H1 (cell line): ENCODE measurements around the gene SBF2. TPM values are rescaled to one million over a fixed set of nuclear protein-coding genes. Genes with fewer than 3 reads are reported as not detected.

Source experiments
- CTCF ChIA-PET: fragments of 300-600 bp; sonication (Branson Sonifier 250); formaldehyde crosslinking; loops from one replicate; lab custom pipeline; 2021; ENCODE audit not compliant: partially characterized antibody; lab: Charles Lee
- POLR2A ChIA-PET: fragments of 300-600 bp; sonication (Branson Sonifier 250); formaldehyde crosslinking; loops from one replicate; lab custom pipeline; 2021; ENCODE audit warnings: inconsistent platforms; ENCODE audit not compliant: partially characterized antibody; lab: Charles Lee
- DNase-seq, 2 experiments: peaks; one replicate each; pipeline versions ENCODE4 v3.0.0 to v3.0.0-alpha.2; 2010 to 2022; ENCODE audit warnings: low spot score in 2 of 2, low read depth in 1 of 2, mixed read lengths in 1 of 2
- FAIRE-seq: peaks from 2 replicates; lab custom pipeline; 2011; peaks lifted over from hg19 to GRCh38; lab: Jason Lieb, UNC
- H2AFZ ChIP-seq: 2 replicates; pipeline ENCODE4 v1.8.1; 2012; ENCODE audit warnings: low read length, inconsistent platforms
- H2AK5ac ChIP-seq: 2 replicates; pipeline ENCODE4 v1.6.1; 2013; ENCODE audit warnings: low read depth, low read length
- H2BK120ac ChIP-seq: replicated peaks from 2 replicates; pipeline ENCODE3; 2013; ENCODE audit warnings: low read depth, low read length, inconsistent platforms
- H2BK12ac ChIP-seq: 2 replicates; pipeline ENCODE4 v1.6.1; 2013; ENCODE audit warnings: low read depth, low read length
- H2BK15ac ChIP-seq: 2 replicates; pipeline ENCODE4 v1.6.1; 2013; ENCODE audit warnings: low read length
- H2BK20ac ChIP-seq: 2 replicates; pipeline ENCODE4 v1.6.1; 2013; ENCODE audit warnings: low read length
- H2BK5ac ChIP-seq: 2 replicates; pipeline ENCODE4 v1.6.1; 2013; ENCODE audit warnings: low read depth, low read length
- H3K14ac ChIP-seq: 2 replicates; pipeline ENCODE4 v1.6.1; 2013; ENCODE audit warnings: inconsistent platforms; ENCODE audit not compliant: insufficient read length
- H3K18ac ChIP-seq: 2 replicates; pipeline ENCODE4 v1.6.1; 2013; ENCODE audit warnings: low read length; ENCODE audit errors: extremely low read depth
- H3K23ac ChIP-seq: 2 replicates; pipeline ENCODE4 v1.6.1; 2013; ENCODE audit warnings: inconsistent platforms; ENCODE audit not compliant: insufficient read length
- H3K23me2 ChIP-seq: 2 replicates; pipeline ENCODE4 v1.6.1; 2013; ENCODE audit warnings: low read depth, low read length
- H3K27ac ChIP-seq: 2 replicates; pipeline ENCODE4 v1.6.1; 2011; ENCODE audit warnings: low read depth, low read length, inconsistent platforms
- H3K27me3 ChIP-seq, 4 experiments: replicated peaks in 1 of 4; 1 replicate in 1 of 4; 2 replicates in 3 of 4; pipeline versions ENCODE4 v1.6.1 to v1.8.1; 2011 to 2013; ENCODE audit warnings: low read length in 3 of 4, mild to moderate bottlenecking in 3 of 4, inconsistent platforms in 2 of 4, mixed read lengths in 2 of 4, moderate library complexity in 1 of 4; ENCODE audit not compliant: control insufficient read depth in 3 of 4, insufficient read depth in 3 of 4; ENCODE audit errors: extremely low read depth in 1 of 4
- H3K36me3 ChIP-seq, 4 experiments: 2 replicates each; pipeline versions ENCODE4 v1.6.1 to v1.8.1; 2011 to 2013; ENCODE audit warnings: mild to moderate bottlenecking in 4 of 4, low read length in 3 of 4, moderate library complexity in 2 of 4, control low read depth in 1 of 4, inconsistent platforms in 1 of 4; ENCODE audit not compliant: insufficient read depth in 4 of 4, control insufficient read depth in 2 of 4
- H3K4ac ChIP-seq: replicated peaks from 2 replicates; pipeline ENCODE3; 2013; ENCODE audit warnings: low read length, low read depth, mixed read lengths, inconsistent platforms; ENCODE audit not compliant: insufficient read length
- H3K4me1 ChIP-seq, 4 experiments: replicated peaks in 1 of 4; 1 replicate in 1 of 4; 2 replicates in 3 of 4; pipeline versions ENCODE4 v1.6.1 to v1.8.1; 2011 to 2013; ENCODE audit warnings: low read length in 3 of 4, inconsistent platforms in 2 of 4, mixed read lengths in 1 of 4; ENCODE audit not compliant: insufficient read depth in 4 of 4, control insufficient read depth in 3 of 4
- H3K4me2 ChIP-seq, 2 experiments: 2 replicates each; pipeline versions ENCODE4 v1.6.1 to v1.8.1; 2011 to 2013; ENCODE audit warnings: low read depth in 2 of 2, low read length in 2 of 2, control low read depth in 1 of 2, inconsistent platforms in 1 of 2, mild to moderate bottlenecking in 1 of 2; ENCODE audit not compliant: insufficient read depth in 1 of 2
- H3K4me3 ChIP-seq, 4 experiments: fragments of 200-600, 300-600 bp in 1 of 4; sonication (generic), shearing (Covaris generic), sonication (Bioruptor Twin) in 1 of 4; 2 replicates each; pipeline versions ENCODE4 v1.5.1 to v1.8.1; 2011 to 2016; ENCODE audit warnings: low read length in 4 of 4, low read depth in 3 of 4, control low read depth in 2 of 4, inconsistent platforms in 2 of 4, mild to moderate bottlenecking in 2 of 4, mixed read lengths in 1 of 4, moderate library complexity in 1 of 4; ENCODE audit not compliant: insufficient read depth in 2 of 4; ENCODE audit errors: extremely low read depth in 1 of 4
- H3K56ac ChIP-seq: replicated peaks from 2 replicates; pipeline ENCODE3; 2013; ENCODE audit warnings: low read depth, mild to moderate bottlenecking, mixed read lengths, low read length, inconsistent platforms; ENCODE audit not compliant: insufficient read length
- H3K79me1 ChIP-seq: 2 replicates; pipeline ENCODE4 v1.6.1; 2013; ENCODE audit warnings: low read depth, low read length, control low read depth
- H3K79me2 ChIP-seq, 2 experiments: 2 replicates each; pipeline versions ENCODE4 v1.6.1 to v1.8.1; 2012 to 2013; ENCODE audit warnings: low read length in 2 of 2, mild to moderate bottlenecking in 2 of 2, inconsistent platforms in 1 of 2; ENCODE audit not compliant: insufficient read depth in 2 of 2, control insufficient read depth in 1 of 2
- H3K9ac ChIP-seq, 4 experiments: replicated peaks in 1 of 4; 1 replicate in 1 of 4; 2 replicates in 3 of 4; pipeline versions ENCODE4 v1.6.1 to v1.8.1; 2011 to 2013; ENCODE audit warnings: low read depth in 3 of 4, low read length in 3 of 4, control low read depth in 2 of 4, mild to moderate bottlenecking in 2 of 4, moderate library complexity in 2 of 4, inconsistent platforms in 1 of 4; ENCODE audit errors: extremely low read depth in 1 of 4
- H3K9me3 ChIP-seq, 2 experiments: 2 replicates each; pipeline versions ENCODE4 v1.6.1 to v1.8.1; 2012 to 2013; ENCODE audit warnings: mild to moderate bottlenecking in 2 of 2, moderate library complexity in 2 of 2, control low read depth in 1 of 2, inconsistent platforms in 1 of 2, low read depth in 1 of 2, low read length in 1 of 2, mixed read lengths in 1 of 2; ENCODE audit not compliant: insufficient read depth in 2 of 2
- H4K20me1 ChIP-seq, 2 experiments: replicated peaks in 1 of 2; 2 replicates each; pipeline versions ENCODE3 to v1.8.1; 2011 to 2013; ENCODE audit warnings: inconsistent platforms in 2 of 2, low read length in 2 of 2, mild to moderate bottlenecking in 1 of 2; ENCODE audit not compliant: insufficient read depth in 2 of 2, control insufficient read depth in 1 of 2
- H4K5ac ChIP-seq: 2 replicates; pipeline ENCODE4 v1.6.1; 2013; ENCODE audit warnings: low read length, low read depth, mixed read lengths, inconsistent platforms; ENCODE audit not compliant: insufficient read length
- H4K8ac ChIP-seq: 2 replicates; pipeline ENCODE4 v1.8.0; 2013; ENCODE audit warnings: mild to moderate bottlenecking, moderate library complexity, low read length, inconsistent platforms; ENCODE audit not compliant: insufficient read depth; ENCODE audit errors: extremely low read depth
- H4K91ac ChIP-seq: replicated peaks from 2 replicates; pipeline ENCODE3; 2013; ENCODE audit warnings: low read length, mixed read lengths, inconsistent platforms; ENCODE audit not compliant: insufficient read length
- CBX8 ChIP-seq: fragments of 300-800, 300-1000 bp; sonication (generic); IDR thresholded peaks from 2 replicates; pipeline ENCODE4 v1.7.1; 2016; ENCODE audit warnings: low read depth, low read length, borderline replicate concordance
- CHD1 ChIP-seq: IDR thresholded peaks from 2 replicates; pipeline ENCODE4 v1.6.1; 2012; ENCODE audit warnings: low read depth, low read length, improper control_type of control experiment
- EZH2 ChIP-seq: fragments of 200-600 bp; sonication (generic); IDR thresholded peaks from 2 replicates; pipeline ENCODE4 v1.7.1; 2012; ENCODE audit warnings: low read depth, mild to moderate bottlenecking, moderate library complexity, low read length, inconsistent platforms; ENCODE audit not compliant: severe bottlenecking
- HDAC2 ChIP-seq, 2 experiments: fragments of 300-600 bp in 1 of 2; sonication (generic) in 1 of 2; IDR thresholded peaks; 2 replicates each; pipeline ENCODE4 v1.6.1; 2011 to 2012; ENCODE audit warnings: low read depth in 2 of 2, low read length in 2 of 2, mild to moderate bottlenecking in 2 of 2, moderate library complexity in 2 of 2, borderline replicate concordance in 1 of 2, inconsistent platforms in 1 of 2
- SIN3A ChIP-seq, 2 experiments: IDR thresholded peaks in 1 of 2; conservative IDR thresholded peaks in 1 of 2; 2 replicates each; pipeline ENCODE4 v1.6.1; 2011 to 2012; ENCODE audit warnings: low read length in 2 of 2, improper control_type of control experiment in 1 of 2, low read depth in 1 of 2, mild to moderate bottlenecking in 1 of 2
- SIRT6 ChIP-seq: IDR thresholded peaks from one replicate; pipeline ENCODE4 v1.7.1; 2012; ENCODE audit warnings: low read length, inconsistent platforms
- SP2 ChIP-seq: IDR thresholded peaks from 2 replicates; pipeline ENCODE4 v1.6.1; 2012; ENCODE audit warnings: mild to moderate bottlenecking, low read length, inconsistent platforms
- TAF1 ChIP-seq: IDR thresholded peaks from 2 replicates; pipeline ENCODE4 v1.6.1; 2011; ENCODE audit warnings: mild to moderate bottlenecking, low read depth, low read length
- TEAD4 ChIP-seq: IDR thresholded peaks from 2 replicates; pipeline ENCODE4 v1.6.1; 2012; ENCODE audit warnings: low read depth, low read length, inconsistent platforms, mixed read lengths
- YY1 ChIP-seq: IDR thresholded peaks from 2 replicates; pipeline ENCODE4 v1.6.1; 2011; ENCODE audit warnings: low read depth, mild to moderate bottlenecking, low read length
- WGBS, 2 experiments: shearing (Covaris generic) in 1 of 2; methylation state at CpG; one replicate each; pipeline versions ENCODE4 v1.1.6 to v1.1.7; 2013 to 2015; ENCODE audit warnings: low lambda C conversion rate in 2 of 2, mixed read lengths in 2 of 2, inconsistent platforms in 1 of 2, low coverage in 1 of 2, missing lambda C conversion rate in 1 of 2; ENCODE audit not compliant: insufficient replicate concordance in 2 of 2, insufficient coverage in 1 of 2, insufficient read length in 1 of 2; ENCODE audit errors: extremely low coverage in 1 of 2, missing lambda C conversion rate in 1 of 2; 5-methylcytosine and 5-hydroxymethylcytosine counted together
- polyA plus RNA-seq, 7 experiments: library from polyadenylated mRNA; depleted of rRNA in 3 of 7; stranded (reverse) in 5 of 7; unstranded in 2 of 7; fragments of >200 nt in 5 of 7; fragments of 200-250 nt in 2 of 7; gene quantifications; 1 replicate in 5 of 7; 2 replicates in 1 of 7; 4 replicates in 1 of 7; pipeline versions ENCODE4 v1.2.1 to v1.2.3, GENCODE V29; 2011 to 2013; ENCODE audit warnings: missing spikeins in 2 of 7, mixed read lengths in 2 of 7
- total RNA-seq: library from RNA; stranded (reverse); fragmentation: NEBNext Ultra II Directional; extraction: Animal tissue kit (Norgen Biotek cat#: 25700); gene quantifications from 2 replicates; pipeline ENCODE4 v1.2.1, GENCODE V29; 2021
- TF ChIP-seq, protein P1 (sequence below): IDR thresholded peaks from 2 replicates; pipeline ENCODE4 v1.6.1; 2012; ENCODE audit warnings: inconsistent platforms

The SBF2 gene
- total and polyA plus RNA-seq, 2 of the 8 experiments (the other 6 are each of a cell fraction or from before 2014, with no cell fraction given): 36.7 to 50.5 TPM

DNA sequence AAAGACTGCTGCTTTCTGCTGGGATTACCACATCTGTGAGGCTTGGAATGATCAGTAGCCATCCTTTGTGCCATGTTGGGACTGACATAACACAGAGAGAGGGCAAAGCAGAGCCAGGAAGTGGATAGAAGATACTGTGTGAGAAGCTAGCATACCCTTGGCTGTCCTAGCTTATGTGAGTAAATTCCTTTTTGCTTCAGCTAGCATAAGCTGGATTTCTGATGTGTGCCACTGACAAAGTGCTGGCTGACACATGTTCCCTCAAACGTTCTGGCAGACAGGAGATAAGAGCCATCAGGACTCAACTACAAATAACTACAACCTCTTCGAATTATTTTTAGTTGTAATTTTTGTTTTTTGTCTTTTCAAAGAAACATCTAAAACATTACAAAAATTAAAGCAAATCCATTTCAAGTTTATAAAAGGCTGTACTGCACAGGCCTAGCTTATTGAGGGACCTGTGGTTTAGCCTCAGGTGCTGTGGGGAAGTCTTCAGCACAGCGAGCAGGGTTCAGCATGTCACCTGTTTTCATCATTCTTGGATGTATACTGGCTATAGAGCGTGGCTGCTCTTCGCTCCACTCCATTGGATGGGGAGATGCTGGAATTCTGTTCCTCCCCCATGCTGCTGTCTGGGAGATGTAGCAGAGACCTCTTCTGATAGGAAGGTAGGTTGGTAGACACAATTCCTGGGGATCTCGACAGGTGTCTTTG is 509.3 kb downstream of the SBF2 start:
- Histone ChIP-seq H3K9me3 (no peaks in the 10 kb centered on the region), H3K23me2 (no peaks in the 10 kb centered on the region), H3K36me3 (peaks cover 7 to 46% (median 23%) of the 10 kb centered on the region in 4 experiments), H3K4me3 (no peak overlapping the region), H3K27me3 (no peaks in the 10 kb centered on the region), H2BK20ac (no peak overlapping the region), H3K56ac (no peak overlapping the region), H4K91ac (no peak overlapping the region), H3K18ac (no peak overlapping the region), H4K8ac (no peak overlapping the region), H4K5ac (no peak overlapping the region), H3K4me2 (no peak overlapping the region), H2AFZ (no peak overlapping the region), H3K23ac (no peak overlapping the region), H3K4me1 (no peaks in the 10 kb centered on the region), H2BK12ac (no peak overlapping the region), H3K27ac (no peak overlapping the region), H3K79me2 (no peaks in the 10 kb centered on the region), H3K9ac (no peak overlapping the region), H2AK5ac (no peak overlapping the region), H3K79me1 (no peaks in the 10 kb centered on the region), H2BK120ac (no peak overlapping the region), H2BK15ac (no peak overlapping the region), H3K4ac (no peak overlapping the region), H2BK5ac (no peak overlapping the region), H3K14ac (no peak overlapping the region), H4K20me1 (peaks cover 0 to 2% of the 10 kb centered on the region in 2 experiments)
- ChIA-PET POLR2A (interaction anchor here (1.1 kb wide), 1 partner anchor 9 kb away, joined by 3 read pairs; no protein-coding TSS in a partner anchor), CTCF (no interaction called here)
- TF ChIP-seq SP2 (no peak), TAF1 (no peak), CBX8 (no peak), CHD1 (no peak), SIN3A (conservative IDR thresholded peaks at IDR 0.05 in 1 of 2, IDR thresholded peaks at IDR 0.05 in 1 of 2; ENCODE audit: low read depth in 1 of 2, low read length in 2 of 2) (no peak), YY1 (no peak), EZH2 (no peak), TEAD4 (no peak), HDAC2 (IDR thresholded peaks at IDR 0.05; ENCODE audit: borderline replicate concordance in 1 of 2, low read depth in 2 of 2, low read length in 2 of 2) (no peak), SIRT6 (no peak)
- TF ChIP-seq, protein P1, sequence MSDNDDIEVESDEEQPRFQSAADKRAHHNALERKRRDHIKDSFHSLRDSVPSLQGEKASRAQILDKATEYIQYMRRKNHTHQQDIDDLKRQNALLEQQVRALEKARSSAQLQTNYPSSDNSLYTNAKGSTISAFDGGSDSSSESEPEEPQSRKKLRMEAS: no peak
- DNase-seq: no peak
- no peak for FAIRE-seq
- 90% methylated on average over 6 of the region's 6 CpGs; no CpG with 5 or more reads in 1 of the 2 experiments for WGBS, 2 experiments
